ENCODE measurements around the gene DCST2. TPM values are rescaled to one million over a fixed set of nuclear protein-coding genes. Genes with fewer than 3 reads are reported as not detected.
A peak's percentile ranks its signal among the peaks of the same experiment; 100 is the strongest.

The DCST2 gene
- total and polyA plus RNA-seq, 9 of the 15 experiments (the other 6 are each of a cell fraction or from before 2014, with no cell fraction given), result 0.09 to 0.49 (median 0.11) TPM; not detected in 3

- TF ChIP-seq KLF13 (tag; IDR thresholded peaks at IDR 0.05; ENCODE audit: borderline replicate concordance, low read depth) (no peak), KAT2B (IDR thresholded peaks at IDR 0.05; ENCODE audit: low read depth, low read length) (no peak), MAX (CRISPR knock-in tag; IDR thresholded peaks at IDR 0.05) (peak; percentile 29; the same call in 1 of the 2 replicates), ZEB2 (IDR thresholded peaks at IDR 0.05) (peak; percentile 90), TAL1 (IDR thresholded peaks at IDR 0.05) (peak; percentile 49; the same call in 1 of the 2 replicates), ZFX (CRISPR knock-in tag; IDR thresholded peaks at IDR 0.05) (0 out of 2 replicates have a peak, but pooled peaks have one; percentile 32), RBM14 (IDR thresholded peaks at IDR 0.05; ENCODE audit: borderline replicate concordance, insufficient read depth, low read depth, low read length) (no peak), RBM15 (IDR thresholded peaks at IDR 0.05; ENCODE audit: insufficient read depth, low read length) (no peak), ARID1B (IDR thresholded peaks at IDR 0.05) (0 out of 2 replicates have a peak, but pooled peaks have one; percentile 21), ZNF143 (CRISPR knock-in tag; IDR thresholded peaks at IDR 0.05) (no peak), POLR2B (IDR thresholded peaks at IDR 0.05; ENCODE audit: low read depth, partially characterized antibody) (no peak), SMARCC2 (IDR thresholded peaks at IDR 0.05; ENCODE audit: low read depth) (no peak), CBFA2T2 (conservative IDR thresholded peaks at IDR 0.05) (peak; percentile 72), CTCF (IDR thresholded peaks at IDR 0.05 in 2 of 3, conservative IDR thresholded peaks at IDR 0.05 in 1 of 3; ENCODE audit: insufficient read depth in 2 of 3, low read depth in 1 of 3, low read length in 3 of 3) (peak; percentile 24 to 37 (median 36); a peak in 4 of 6 replicates), NFIC (IDR thresholded peaks at IDR 0.05) (peak; percentile 27; the same call in 1 of the 2 replicates), ZNF518B (CRISPR knock-in tag; IDR thresholded peaks at IDR 0.05) (no peak), ZNF436 (CRISPR knock-in tag; IDR thresholded peaks at IDR 0.05) (no peak), RCOR1 (IDR thresholded peaks at IDR 0.05; ENCODE audit: borderline replicate concordance in 1 of 2, low read depth in 2 of 2, low read length in 2 of 2) (peak in 1 of 2 experiments; percentile 39; a peak in 1 of 4 replicates), TCF3 (CRISPR knock-in tag; IDR thresholded peaks at IDR 0.05) (peak; percentile 51), CHCHD3 (CRISPR knock-in tag; IDR thresholded peaks at IDR 0.05) (no peak)
These were observed 19.1 kb upstream of the DCST2 start (continued) for GRCh38 chr1:155052439-155053395.

All from K562 (cell line).